IMR-90 (cell line): Measurements from ENCODE around the gene CTNND2. TPM values are rescaled to one million over a fixed set of nuclear protein-coding genes. Genes with fewer than 3 reads are reported as not detected.

Experiments
- ATAC-seq: fragments of 200-7000 bp; cut with Tn5 transposase; 2 replicates; pipeline ENCODE4 v1.9.1; 2020; ENCODE audit warnings: low read depth, mild to moderate bottlenecking, moderate library complexity
- BruUV-seq: library from RNA; stranded (reverse); fragments of 400-500 nt; replicated peaks from 2 replicates; lab custom pipeline; 2021; lab: Mats Ljungman, UMichigan
- CTCF ChIA-PET: fragments of 300-600 bp; formaldehyde crosslinking; extraction: SDS; loops from one replicate; lab custom pipeline; 2021; ENCODE audit warnings: antibody characterized with exemption; lab: Yijun Ruan, JAX
- POLR2A ChIA-PET: fragments of 300-600 bp; sonication (Branson Sonifier 250); formaldehyde crosslinking; loops from one replicate; lab custom pipeline; 2022; ENCODE audit warnings: antibody characterized with exemption; ENCODE audit not compliant: unreplicated experiment; lab: Charles Lee
- DNase-seq: peaks from one replicate; pipeline ENCODE4 v3.0.0; 2013
- H2AFZ ChIP-seq: replicated peaks from 2 replicates; pipeline ENCODE3; 2013; ENCODE audit warnings: low read length, mild to moderate bottlenecking; ENCODE audit not compliant: poor library complexity
- H2AK5ac ChIP-seq: 2 replicates; pipeline ENCODE4 v1.6.1; 2013; ENCODE audit warnings: low read depth, low read length, inconsistent platforms
- H2AK9ac ChIP-seq: replicated peaks from 2 replicates; pipeline ENCODE3; 2013; ENCODE audit warnings: mild to moderate bottlenecking, low read depth, low read length, moderate library complexity; ENCODE audit not compliant: poor library complexity
- H2BK120ac ChIP-seq: 2 replicates; pipeline ENCODE4 v1.6.1; 2013; ENCODE audit warnings: low read depth, low read length, inconsistent platforms
- H2BK15ac ChIP-seq: 3 replicates; pipeline ENCODE4 v1.6.1; 2013; ENCODE audit warnings: low read depth, low read length, inconsistent platforms
- H2BK20ac ChIP-seq: 2 replicates; pipeline ENCODE4 v1.6.1; 2013; ENCODE audit warnings: low read depth, mild to moderate bottlenecking, inconsistent platforms, low read length, moderate library complexity
- H2BK5ac ChIP-seq: 2 replicates; pipeline ENCODE4 v1.6.1; 2013; ENCODE audit warnings: mild to moderate bottlenecking, low read depth, low read length, inconsistent platforms; ENCODE audit not compliant: poor library complexity, severe bottlenecking
- H3K14ac ChIP-seq: replicated peaks from 2 replicates; pipeline ENCODE4 v1.6.1; 2013; ENCODE audit warnings: low read depth, low read length, inconsistent platforms
- H3K18ac ChIP-seq: 2 replicates; pipeline ENCODE4 v1.6.1; 2013; ENCODE audit warnings: low read depth, low read length, control low read depth
- H3K23ac ChIP-seq: 2 replicates; pipeline ENCODE4 v1.6.1; 2013; ENCODE audit warnings: low read depth, low read length, inconsistent platforms
- H3K27ac ChIP-seq: 2 replicates; pipeline ENCODE4 v1.5.1; 2013; ENCODE audit warnings: mild to moderate bottlenecking, control low read depth, low read length; ENCODE audit not compliant: insufficient read depth
- H3K27me3 ChIP-seq: 2 replicates; pipeline ENCODE4 v1.6.1; 2013; ENCODE audit warnings: low read length; ENCODE audit not compliant: control insufficient read depth, insufficient read depth
- H3K36me3 ChIP-seq: 2 replicates; pipeline ENCODE4 v1.6.1; 2013; ENCODE audit warnings: low read length, mixed read lengths; ENCODE audit not compliant: control insufficient read depth, insufficient read depth
- H3K4ac ChIP-seq: 2 replicates; pipeline ENCODE4 v1.6.1; 2013; ENCODE audit warnings: low read depth, low read length, inconsistent platforms
- H3K4me1 ChIP-seq: 2 replicates; pipeline ENCODE4 v1.6.1; 2013; ENCODE audit warnings: low read length, mixed read lengths; ENCODE audit not compliant: control insufficient read depth, insufficient read depth
- H3K4me2 ChIP-seq: 2 replicates; pipeline ENCODE4 v1.6.1; 2013; ENCODE audit warnings: low read depth, mild to moderate bottlenecking, control low read depth, low read length, moderate library complexity
- H3K4me3 ChIP-seq: 2 replicates; pipeline ENCODE4 v1.5.1; 2013; ENCODE audit warnings: low read depth, mild to moderate bottlenecking, control low read depth, low read length, moderate library complexity; ENCODE audit not compliant: insufficient read depth
- H3K56ac ChIP-seq: 2 replicates; pipeline ENCODE4 v1.6.1; 2013; ENCODE audit warnings: low read length, inconsistent platforms; ENCODE audit not compliant: insufficient read depth; ENCODE audit errors: extremely low read depth
- H3K79me1 ChIP-seq, 2 experiments: 2 replicates each; pipeline ENCODE4 v1.6.1; 2013; ENCODE audit warnings: low read length in 2 of 2, inconsistent platforms in 1 of 2, low read depth in 1 of 2
- H3K9ac ChIP-seq: 2 replicates; pipeline ENCODE4 v1.6.1; 2013; ENCODE audit warnings: low read depth, low read length, control low read depth
- H3K9me1 ChIP-seq: 2 replicates; pipeline ENCODE4 v1.6.1; 2013; ENCODE audit warnings: low read length, inconsistent platforms; ENCODE audit not compliant: insufficient read depth
- H3K9me3 ChIP-seq: 2 replicates; pipeline ENCODE4 v1.6.1; 2013; ENCODE audit warnings: low read length; ENCODE audit not compliant: control insufficient read depth, insufficient read depth
- H4K20me1 ChIP-seq: 2 replicates; pipeline ENCODE4 v1.6.1; 2013; ENCODE audit warnings: low read length, inconsistent platforms; ENCODE audit not compliant: insufficient read depth
- H4K5ac ChIP-seq: 2 replicates; pipeline ENCODE4 v1.6.1; 2013; ENCODE audit warnings: mild to moderate bottlenecking, low read depth, low read length, control low read depth
- H4K8ac ChIP-seq, 2 experiments: 2 replicates each; pipeline ENCODE4 v1.6.1; 2013; ENCODE audit warnings: low read depth in 2 of 2, low read length in 2 of 2, control low read depth in 1 of 2, inconsistent platforms in 1 of 2
- H4K91ac ChIP-seq: 2 replicates; pipeline ENCODE4 v1.6.1; 2013; ENCODE audit warnings: low read depth, low read length, inconsistent platforms; ENCODE audit not compliant: insufficient read depth
- CHD1 ChIP-seq: IDR thresholded peaks from 2 replicates; pipeline ENCODE4 v1.6.1; 2012; ENCODE audit warnings: low read depth, low read length, improper control_type of control experiment
- MAFK ChIP-seq: IDR thresholded peaks from 2 replicates; pipeline ENCODE4 v1.6.1; 2012; ENCODE audit warnings: low read depth, low read length, improper control_type of control experiment
- MXI1 ChIP-seq: IDR thresholded peaks from 2 replicates; pipeline ENCODE4 v1.6.1; 2012; ENCODE audit warnings: low read depth, mild to moderate bottlenecking, low read length, moderate library complexity, borderline replicate concordance
- RCOR1 ChIP-seq: IDR thresholded peaks from 2 replicates; pipeline ENCODE4 v1.6.1; 2012; ENCODE audit warnings: mild to moderate bottlenecking, low read length, improper control_type of control experiment; ENCODE audit not compliant: insufficient replicate concordance
- SMC3 ChIP-seq: fragments of 150-350 bp; IDR thresholded peaks from 2 replicates; pipeline ENCODE4 v1.6.1; 2016; ENCODE audit warnings: low read depth, mild to moderate bottlenecking, antibody characterized with exemption, low read length, moderate library complexity
- whole genome bisulfite sequencing, 2 experiments: methylation state at CpG; one replicate each; pipeline versions ENCODE4 v1.1.5 to v1.1.7; 2013; ENCODE audit warnings: missing lambda C conversion rate in 2 of 2; ENCODE audit not compliant: insufficient read length in 1 of 2; ENCODE audit errors: extremely low coverage in 2 of 2; 5-methylcytosine and 5-hydroxymethylcytosine counted together
- dilution Hi-C: fragments of 300-500 bp; cut with HindIII; formaldehyde crosslinking; loops from one replicate; pipeline ENCODE4 v1.14.3; 2018; ENCODE audit warnings: low sequenced_read_pairs; ENCODE audit not compliant: unreplicated experiment
- in situ Hi-C: fragments of 300-500 bp; cut with MboI; formaldehyde crosslinking; loops from 3 replicates; pipeline ENCODE4 v1.14.3; 2019; ENCODE audit warnings: low sequenced_read_pairs, inconsistent platforms, mixed read lengths
- intact Hi-C: fragments of 100-400 bp; cut with micrococcal nuclease; formaldehyde crosslinking; loops from 2 replicates; pipeline ENCODE4 v1.10.0; 2022
- polyA plus RNA-seq, 3 experiments: library from polyadenylated mRNA; depleted of rRNA; stranded (reverse); fragments of >200 nt; gene quantifications; 2 replicates each; pipeline ENCODE4 v1.2.3, GENCODE V29; 2012; ENCODE audit warnings: low replicate concordance in 1 of 3
- total RNA-seq: library from RNA; depleted of rRNA; stranded (reverse); fragments of >200 nt; gene quantifications from 2 replicates; pipeline ENCODE4 v1.2.3, GENCODE V29; 2012

CTNND2 gene
- total and polyA plus RNA-seq, 2 of the 4 experiments (the other 2 are of a cell fraction): not detected

DNA sequence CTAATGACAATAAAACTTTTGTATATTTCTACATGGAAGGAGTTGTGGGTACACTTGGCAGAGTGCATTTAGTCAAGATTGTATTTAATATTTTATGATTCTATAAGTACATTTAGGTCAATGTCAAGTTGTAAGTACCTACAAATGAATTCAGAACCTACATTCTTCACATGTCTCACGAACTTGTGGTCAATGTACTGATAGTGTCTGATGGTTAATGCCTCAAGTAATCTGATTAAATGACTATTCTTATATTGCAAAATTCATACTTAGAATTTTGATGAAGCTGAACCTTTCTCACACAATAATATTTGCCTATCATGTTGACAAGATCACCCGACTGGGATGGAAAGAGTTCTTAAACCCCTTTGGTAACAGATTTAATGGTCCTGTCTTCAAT, 444.5 kb downstream of the CTNND2 start:
- peaks cover 1% of the 10 kb centered on the region; the same call in 1 of the 2 replicates for H3K9me3 ChIP-seq
- no peak overlapping the region for H4K5ac ChIP-seq
- no peak overlapping the region for H2BK20ac ChIP-seq
- H3K9me1 ChIP-seq: no peaks in the 10 kb centered on the region
- no peak for ATAC-seq
- H2BK120ac ChIP-seq: no peak overlapping the region
- no peak for DNase-seq
- no peaks in the 10 kb centered on the region for H3K4me1 ChIP-seq
- H4K8ac ChIP-seq: no peak overlapping the region
- ChIA-PET CTCF (no interaction called here), POLR2A (no interaction called here)
- H3K23ac ChIP-seq: no peak overlapping the region
- no peak overlapping the region for H3K27ac ChIP-seq
- H3K18ac ChIP-seq: no peak overlapping the region
- H3K14ac ChIP-seq: no peak overlapping the region
- no peak overlapping the region for H4K91ac ChIP-seq
- no peaks in the 10 kb centered on the region for H4K20me1 ChIP-seq
- no peak overlapping the region for H2BK5ac ChIP-seq
- dilution Hi-C loops: no loop called here
- H2AK5ac ChIP-seq: no peak overlapping the region
- H2BK15ac ChIP-seq: no peak overlapping the region
- TF ChIP-seq MAFK: no peak
- TF ChIP-seq RCOR1: no peak
- TF ChIP-seq CHD1: no peak
- TF ChIP-seq MXI1: no peak
- TF ChIP-seq SMC3: no peak
- H3K56ac ChIP-seq: no peak overlapping the region
- no peaks in the 10 kb centered on the region for H3K27me3 ChIP-seq
- no peak overlapping the region for H3K4ac ChIP-seq
- no peak overlapping the region for H3K4me2 ChIP-seq
- H3K79me1 ChIP-seq: no peaks in the 10 kb centered on the region
- BruUV-seq: no TSS peak
- H3K9ac ChIP-seq: no peak overlapping the region
- H2AFZ ChIP-seq: no peak overlapping the region
- H2AK9ac ChIP-seq: no peak overlapping the region
- intact Hi-C loops: loop anchor here (10.0 kb wide), 1 partner anchor 335 kb away; no protein-coding TSS in a partner anchor
- no CpG with 5 or more reads among the region's 2 CpGs for WGBS, 2 experiments
- H3K4me3 ChIP-seq: no peak overlapping the region
- in situ Hi-C loops: no loop called here
- no peaks in the 10 kb centered on the region for H3K36me3 ChIP-seq
